Measurements from ENCODE around the gene PAXX. TPM values are rescaled to one million over a fixed set of nuclear protein-coding genes. Genes with fewer than 3 reads are reported as not detected.
A peak's percentile ranks its signal among the peaks of the same experiment; 100 is the strongest.

Gene PAXX
- polyA plus RNA-seq, 1 donor from 2014 or later, result 276 TPM

DNA sequence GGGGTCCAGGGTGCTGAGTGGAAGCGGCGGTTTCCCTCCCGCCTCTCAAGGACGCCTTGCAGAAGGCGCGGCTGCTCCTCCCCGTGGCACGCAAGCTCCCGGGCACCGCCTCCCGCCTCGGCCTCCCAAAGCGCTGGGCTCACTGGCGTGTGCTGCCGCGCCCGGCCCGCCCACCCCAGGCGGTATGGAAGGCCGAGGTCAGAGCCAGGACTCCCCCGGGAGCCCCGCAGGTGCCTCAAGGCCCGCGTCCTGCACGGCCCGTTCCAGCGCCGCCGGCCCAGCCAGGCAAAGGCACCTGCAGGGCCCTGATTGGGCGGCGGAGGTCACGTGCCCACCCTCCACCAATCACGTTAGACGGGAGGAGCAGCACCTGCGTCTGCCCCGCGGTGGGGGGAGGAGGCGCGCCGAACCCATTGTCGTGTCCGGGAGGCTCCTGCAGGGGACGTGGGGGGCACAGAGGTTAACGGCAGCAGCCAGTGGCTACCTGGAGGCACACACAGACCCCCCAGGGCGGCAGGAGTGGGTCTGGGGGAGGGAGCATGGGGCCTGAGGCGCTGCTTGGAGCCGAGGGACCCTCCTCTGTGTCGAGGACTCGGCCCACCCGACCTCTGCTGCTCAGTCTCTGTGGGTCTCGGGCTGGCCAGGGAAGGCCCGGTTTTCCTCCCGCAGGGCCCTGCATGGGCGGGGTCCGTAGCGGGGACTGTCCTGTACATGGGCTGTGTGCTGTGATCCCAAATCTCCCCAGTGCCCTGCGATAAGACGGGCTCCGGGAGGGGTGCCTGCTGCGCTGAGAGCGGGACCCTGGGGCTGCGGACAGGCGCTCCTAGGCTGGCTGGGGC lies 42.2 kb upstream of the PAXX start:
- Histone ChIP-seq H4K20me1 (ENCODE audit: insufficient read depth) (no peaks in the 10 kb centered on the region), H3K9me3 (ENCODE audit: low read length) (no peaks in the 10 kb centered on the region), H3K9me2 (ENCODE audit: insufficient read depth, low read length) (no peaks in the 10 kb centered on the region), H3K27me3 (ENCODE audit: insufficient read depth, low read depth, low read length) (no peaks in the 10 kb centered on the region), H3K4me2 (ENCODE audit: low read length) (peak overlapping the region; percentile 73), H3K27ac (ENCODE audit: low read length) (peak overlapping the region; percentile 91), H3K79me2 (replicated peaks; ENCODE audit: insufficient read depth, low read length) (no peaks in the 10 kb centered on the region), H3K4me3 (ENCODE audit: low read length) (peak overlapping the region; percentile 82), H2AFZ (ENCODE audit: low read depth, low read length) (peak overlapping the region; percentile 85), H3F3A (ENCODE audit: insufficient read depth, low read length, poor library complexity, severe bottlenecking) (no peaks in the 10 kb centered on the region), H3K9ac (ENCODE audit: low read length) (peak overlapping the region; percentile 93), H3K36me3 (ENCODE audit: insufficient read depth, low read length) (no peaks in the 10 kb centered on the region)
- TF ChIP-seq EZH2 (IDR thresholded peaks at IDR 0.05; ENCODE audit: borderline replicate concordance, insufficient read depth, low read length, poor library complexity, severe bottlenecking), result no peak
- TF ChIP-seq, protein P1, sequence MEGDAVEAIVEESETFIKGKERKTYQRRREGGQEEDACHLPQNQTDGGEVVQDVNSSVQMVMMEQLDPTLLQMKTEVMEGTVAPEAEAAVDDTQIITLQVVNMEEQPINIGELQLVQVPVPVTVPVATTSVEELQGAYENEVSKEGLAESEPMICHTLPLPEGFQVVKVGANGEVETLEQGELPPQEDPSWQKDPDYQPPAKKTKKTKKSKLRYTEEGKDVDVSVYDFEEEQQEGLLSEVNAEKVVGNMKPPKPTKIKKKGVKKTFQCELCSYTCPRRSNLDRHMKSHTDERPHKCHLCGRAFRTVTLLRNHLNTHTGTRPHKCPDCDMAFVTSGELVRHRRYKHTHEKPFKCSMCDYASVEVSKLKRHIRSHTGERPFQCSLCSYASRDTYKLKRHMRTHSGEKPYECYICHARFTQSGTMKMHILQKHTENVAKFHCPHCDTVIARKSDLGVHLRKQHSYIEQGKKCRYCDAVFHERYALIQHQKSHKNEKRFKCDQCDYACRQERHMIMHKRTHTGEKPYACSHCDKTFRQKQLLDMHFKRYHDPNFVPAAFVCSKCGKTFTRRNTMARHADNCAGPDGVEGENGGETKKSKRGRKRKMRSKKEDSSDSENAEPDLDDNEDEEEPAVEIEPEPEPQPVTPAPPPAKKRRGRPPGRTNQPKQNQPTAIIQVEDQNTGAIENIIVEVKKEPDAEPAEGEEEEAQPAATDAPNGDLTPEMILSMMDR (IDR thresholded peaks at IDR 0.05; ENCODE audit: poor library complexity, severe bottlenecking), result peak; percentile 66
- peak; percentile 65 for TF ChIP-seq MXI1 (conservative IDR thresholded peaks at IDR 0.05; ENCODE audit: poor library complexity, severe bottlenecking)
- no peak for TF ChIP-seq TAF1 (IDR thresholded peaks at IDR 0.05; ENCODE audit: low read depth)
- peak; percentile 46 for TF ChIP-seq SMC3 (conservative IDR thresholded peaks at IDR 0.05; ENCODE audit: poor library complexity)
- TF ChIP-seq RAD21 (conservative IDR thresholded peaks at IDR 0.05), result peak; percentile 42
- peak; percentile 97 for TF ChIP-seq POLR2AphosphoS5 (IDR thresholded peaks at IDR 0.05)
- TF ChIP-seq, protein P2, sequence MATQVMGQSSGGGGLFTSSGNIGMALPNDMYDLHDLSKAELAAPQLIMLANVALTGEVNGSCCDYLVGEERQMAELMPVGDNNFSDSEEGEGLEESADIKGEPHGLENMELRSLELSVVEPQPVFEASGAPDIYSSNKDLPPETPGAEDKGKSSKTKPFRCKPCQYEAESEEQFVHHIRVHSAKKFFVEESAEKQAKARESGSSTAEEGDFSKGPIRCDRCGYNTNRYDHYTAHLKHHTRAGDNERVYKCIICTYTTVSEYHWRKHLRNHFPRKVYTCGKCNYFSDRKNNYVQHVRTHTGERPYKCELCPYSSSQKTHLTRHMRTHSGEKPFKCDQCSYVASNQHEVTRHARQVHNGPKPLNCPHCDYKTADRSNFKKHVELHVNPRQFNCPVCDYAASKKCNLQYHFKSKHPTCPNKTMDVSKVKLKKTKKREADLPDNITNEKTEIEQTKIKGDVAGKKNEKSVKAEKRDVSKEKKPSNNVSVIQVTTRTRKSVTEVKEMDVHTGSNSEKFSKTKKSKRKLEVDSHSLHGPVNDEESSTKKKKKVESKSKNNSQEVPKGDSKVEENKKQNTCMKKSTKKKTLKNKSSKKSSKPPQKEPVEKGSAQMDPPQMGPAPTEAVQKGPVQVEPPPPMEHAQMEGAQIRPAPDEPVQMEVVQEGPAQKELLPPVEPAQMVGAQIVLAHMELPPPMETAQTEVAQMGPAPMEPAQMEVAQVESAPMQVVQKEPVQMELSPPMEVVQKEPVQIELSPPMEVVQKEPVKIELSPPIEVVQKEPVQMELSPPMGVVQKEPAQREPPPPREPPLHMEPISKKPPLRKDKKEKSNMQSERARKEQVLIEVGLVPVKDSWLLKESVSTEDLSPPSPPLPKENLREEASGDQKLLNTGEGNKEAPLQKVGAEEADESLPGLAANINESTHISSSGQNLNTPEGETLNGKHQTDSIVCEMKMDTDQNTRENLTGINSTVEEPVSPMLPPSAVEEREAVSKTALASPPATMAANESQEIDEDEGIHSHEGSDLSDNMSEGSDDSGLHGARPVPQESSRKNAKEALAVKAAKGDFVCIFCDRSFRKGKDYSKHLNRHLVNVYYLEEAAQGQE (IDR thresholded peaks at IDR 0.05; ENCODE audit: borderline replicate concordance), result peak; percentile 51
- TF ChIP-seq EP300 (conservative IDR thresholded peaks at IDR 0.05; ENCODE audit: poor library complexity, severe bottlenecking), result no peak

DNA sequence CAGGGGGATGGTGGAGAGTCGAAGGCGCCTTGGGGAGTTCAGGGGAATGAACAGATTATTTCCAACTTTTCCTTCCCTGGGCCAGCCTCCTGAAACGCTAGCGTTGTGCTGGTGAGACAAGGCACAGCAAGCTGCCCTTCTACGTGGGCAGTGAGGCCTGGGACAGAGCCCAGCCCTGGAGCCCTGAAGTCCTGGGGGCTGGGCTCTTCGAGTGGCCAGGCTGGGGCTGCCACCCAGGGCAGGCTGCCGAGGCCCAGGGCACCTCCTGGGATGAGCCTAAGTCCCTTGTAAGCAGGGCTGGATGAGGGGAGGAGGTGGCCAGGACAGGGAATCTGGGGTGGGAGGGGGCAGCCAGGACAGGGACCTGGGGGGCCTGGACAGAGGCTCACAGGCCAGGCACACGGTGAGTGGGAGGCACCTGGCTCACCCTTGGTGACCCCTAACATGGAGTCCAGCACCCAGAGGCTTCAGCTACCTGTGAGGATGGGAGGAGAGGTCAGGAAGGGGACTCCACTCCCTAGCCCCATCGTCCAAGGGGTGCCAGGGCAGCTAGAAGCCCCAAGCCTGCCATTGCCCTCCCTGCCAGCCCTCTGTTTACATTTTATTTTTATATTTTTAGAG lies 41.5 kb upstream of the PAXX start:
- Histone ChIP-seq H4K20me1 (ENCODE audit: insufficient read depth) (no peaks in the 10 kb centered on the region), H3K36me3 (ENCODE audit: insufficient read depth, low read length) (no peaks in the 10 kb centered on the region), H3F3A (ENCODE audit: insufficient read depth, low read length, poor library complexity, severe bottlenecking) (no peaks in the 10 kb centered on the region), H3K4me2 (ENCODE audit: low read length) (peak overlapping the region; percentile 73), H3K79me2 (replicated peaks; ENCODE audit: insufficient read depth, low read length) (no peaks in the 10 kb centered on the region), H3K27ac (ENCODE audit: low read length) (peak overlapping the region; percentile 91), H2AFZ (ENCODE audit: low read depth, low read length) (peak overlapping the region; percentile 85), H3K4me3 (ENCODE audit: low read length) (peak overlapping the region; percentile 82), H3K9me3 (ENCODE audit: low read length) (no peaks in the 10 kb centered on the region), H3K27me3 (ENCODE audit: insufficient read depth, low read depth, low read length) (no peaks in the 10 kb centered on the region), H3K9me2 (ENCODE audit: insufficient read depth, low read length) (no peaks in the 10 kb centered on the region), H3K9ac (ENCODE audit: low read length) (peak overlapping the region; percentile 93)
- TF ChIP-seq, protein P1 (IDR thresholded peaks at IDR 0.05; ENCODE audit: poor library complexity, severe bottlenecking), result no peak
- TF ChIP-seq TAF1 (IDR thresholded peaks at IDR 0.05; ENCODE audit: low read depth) (no peak), EP300 (conservative IDR thresholded peaks at IDR 0.05; ENCODE audit: poor library complexity, severe bottlenecking) (no peak), EZH2 (IDR thresholded peaks at IDR 0.05; ENCODE audit: borderline replicate concordance, insufficient read depth, low read length, poor library complexity, severe bottlenecking) (no peak), RAD21 (conservative IDR thresholded peaks at IDR 0.05) (no peak), SMC3 (conservative IDR thresholded peaks at IDR 0.05; ENCODE audit: poor library complexity) (no peak), MXI1 (conservative IDR thresholded peaks at IDR 0.05; ENCODE audit: poor library complexity, severe bottlenecking) (no peak), POLR2AphosphoS5 (IDR thresholded peaks at IDR 0.05) (no peak)
- TF ChIP-seq, protein P2 (IDR thresholded peaks at IDR 0.05; ENCODE audit: borderline replicate concordance), result no peak

All from neural cell (in vitro differentiated cells).